ENCODE results near the gene S100A4. TPM values are rescaled to one million over a fixed set of nuclear protein-coding genes. Genes with fewer than 3 reads are reported as not detected.
"Not testable (repeated sequence)": the region's sequence is repeated elsewhere in the genome, so short reads cannot be mapped to it uniquely, and the experiment has no call there.

S100A4 gene
- total RNA-seq, 4 donors from 2014 or later, result 58.6 to 205 (median 122) TPM

- Histone ChIP-seq H3K9me3 (no peaks in the 10 kb centered on the region), H3K4me3 (no peak overlapping the region), H3K27ac (peak overlapping the region; percentile 77 to 88 (median 82)), H3K36me3 (no peaks in the 10 kb centered on the region), H3K27me3 (no peaks in the 10 kb centered on the region), H3K4me1 (peaks cover 19 to 48% (median 33%) of the 10 kb centered on the region in 3 donors)
- no peak for DNase-seq
- WGBS, 2 donors, result 33 to 58% methylated on average over 5 to 7 of the region's 8 CpGs
- TF ChIP-seq POLR2A (IDR thresholded peaks at IDR 0.05) (no peak), CTCF (IDR thresholded peaks at IDR 0.05) (no peak)
- intact Hi-C loops (cut with DNase I), result no loop called here
Observed at GRCh38 chr1:153527023-153527682, 18.5 kb downstream of the S100A4 start.

- no peaks in the 10 kb centered on the region for H3K27me3 ChIP-seq
- H3K36me3 ChIP-seq, result no peaks in the 10 kb centered on the region
- peak overlapping the region; percentile 77 to 88 (median 82) for H3K27ac ChIP-seq
- WGBS, 2 donors, result 22 to 42% methylated on average over 8 of the region's 8 CpGs
- H3K4me3 ChIP-seq, result no peak overlapping the region
- DNase-seq, result no peak
- intact Hi-C loops (cut with DNase I), result no loop called here
- H3K9me3 ChIP-seq, result no peaks in the 10 kb centered on the region
- no peak for TF ChIP-seq CTCF (IDR thresholded peaks at IDR 0.05)
- TF ChIP-seq POLR2A (IDR thresholded peaks at IDR 0.05), result no peak
- H3K4me1 ChIP-seq, result peaks cover 17 to 40% (median 33%) of the 10 kb centered on the region in 3 donors
Observed at GRCh38 chr1:153526132-153526543, 19.5 kb downstream of the S100A4 start.

GRCh38 chr1:153525088-153525728, 20.4 kb downstream of the S100A4 start:
- no peaks in the 10 kb centered on the region for H3K9me3 ChIP-seq
- WGBS, 2 donors, result 16 to 34% methylated on average over 3 of the region's 3 CpGs
- no peak overlapping the region for H3K4me3 ChIP-seq
- no peaks in the 10 kb centered on the region for H3K27me3 ChIP-seq
- H3K27ac ChIP-seq, result peak overlapping the region; percentile 77 to 88 (median 82)
- peaks cover 17 to 40% (median 33%) of the 10 kb centered on the region in 3 donors for H3K4me1 ChIP-seq
- no peak for DNase-seq
- intact Hi-C loops (cut with DNase I), result no loop called here
- no peak for TF ChIP-seq POLR2A (IDR thresholded peaks at IDR 0.05)
- TF ChIP-seq CTCF (IDR thresholded peaks at IDR 0.05), result no peak
- H3K36me3 ChIP-seq, result no peaks in the 10 kb centered on the region

GRCh38 chr1:153522353-153523048, 23.1 kb downstream of the S100A4 start:
- DNase-seq; H3K27me3 ChIP-seq; intact Hi-C loops (cut with DNase I); H3K9me3 ChIP-seq; H3K36me3 ChIP-seq; H3K27ac ChIP-seq; H3K4me3 ChIP-seq: not testable (repeated sequence)
- WGBS, 2 donors, result 66 to 73% methylated on average over 11 to 13 of the region's 14 CpGs
- H3K4me1 ChIP-seq, result peaks cover 17 to 34% (median 30%) of the 10 kb centered on the region in 3 donors

- H3K4me3 ChIP-seq; H3K27ac ChIP-seq; H3K36me3 ChIP-seq; intact Hi-C loops (cut with DNase I); DNase-seq; H3K27me3 ChIP-seq; H3K9me3 ChIP-seq: not testable (repeated sequence)
- WGBS, 2 donors, result 98 to 100% methylated on average over 2 to 16 of the region's 37 CpGs
- peaks cover 17 to 29% (median 25%) of the 10 kb centered on the region in 3 donors for H3K4me1 ChIP-seq
Observed at GRCh38 chr1:153521808-153522207, 23.8 kb downstream of the S100A4 start.

Data from esophagus squamous epithelium (tissue), 5 donors.